EL (cell line): ENCODE data around the gene MIPOL1.

Source experiments
- DNase-seq: peaks from one replicate; pipeline ENCODE4 v3.0.0-alpha.2; 2016

Gene MIPOL1

GRCh38 chr14:37236044-37236443 lies 38.3 kb downstream of the MIPOL1 start:
- DNase-seq = peak; percentile 31

GRCh38 chr14:37237094-37237493 lies 39.4 kb downstream of the MIPOL1 start:
- DNase-seq = no peak

GRCh38 chr14:37237735-37238200 lies 40.0 kb downstream of the MIPOL1 start:
- no peak for DNase-seq

- DNase-seq = no peak
These were observed 43.5 kb downstream of the MIPOL1 start for GRCh38 chr14:37241198-37241597.

GRCh38 chr14:37246427-37246829 lies 48.7 kb downstream of the MIPOL1 start:
- DNase-seq = peak; percentile 44

GRCh38 chr14:37247791-37248461 lies 50.2 kb downstream of the MIPOL1 start:
- no peak for DNase-seq

- no peak for DNase-seq
These were observed 54.0 kb downstream of the MIPOL1 start for GRCh38 chr14:37251775-37252174.

- DNase-seq = no peak
These were observed 54.7 kb downstream of the MIPOL1 start for GRCh38 chr14:37252434-37252833.

- peak; percentile 77 for DNase-seq
These were observed 56.2 kb downstream of the MIPOL1 start for GRCh38 chr14:37253905-37254304.

- no peak for DNase-seq
These were observed 56.7 kb downstream of the MIPOL1 start for GRCh38 chr14:37254411-37254947.

- DNase-seq = no peak
These were observed 59.8 kb downstream of the MIPOL1 start for GRCh38 chr14:37257501-37258070.

GRCh38 chr14:37262649-37263048 lies 64.9 kb downstream of the MIPOL1 start:
- no peak for DNase-seq

- no peak for DNase-seq
These were observed 66.0 kb downstream of the MIPOL1 start for GRCh38 chr14:37263656-37264236.

GRCh38 chr14:37268788-37269187 lies 71.1 kb downstream of the MIPOL1 start:
- DNase-seq = no peak

- no peak for DNase-seq
These were observed 72.9 kb downstream of the MIPOL1 start for GRCh38 chr14:37270629-37271028.

- no peak for DNase-seq
These were observed 74.8 kb downstream of the MIPOL1 start for GRCh38 chr14:37272569-37272968.

GRCh38 chr14:37274652-37275051 lies 76.9 kb downstream of the MIPOL1 start:
- no peak for DNase-seq

GRCh38 chr14:37275963-37276362 lies 78.2 kb downstream of the MIPOL1 start:
- DNase-seq = no peak

- DNase-seq = no peak
These were observed 81.2 kb downstream of the MIPOL1 start for GRCh38 chr14:37278636-37279538.

- DNase-seq = no peak
These were observed 82.1 kb downstream of the MIPOL1 start for GRCh38 chr14:37279818-37280217.

GRCh38 chr14:37284760-37285159 lies 87.0 kb downstream of the MIPOL1 start:
- no peak for DNase-seq

- DNase-seq = no peak
These were observed 87.5 kb downstream of the MIPOL1 start for GRCh38 chr14:37285220-37285619.

GRCh38 chr14:37289688-37290087 lies 92.0 kb downstream of the MIPOL1 start:
- DNase-seq = no peak
